Fibroblast of skin of right biceps (primary cell): ENCODE results near the gene TMEM135.
A peak's percentile ranks its signal among the peaks of the same experiment; 100 is the strongest.
"Not testable (repeated sequence)": the region's sequence is repeated elsewhere in the genome, so short reads cannot be mapped to it uniquely, and the experiment has no call there.

ENCODE experiments used
- DNase-seq: peaks from one replicate; pipeline ENCODE4 v3.0.0-alpha.2; 2013

Gene TMEM135

GRCh38 chr11:87143641-87144040 lies 105.9 kb downstream of the TMEM135 start:
- no peak for DNase-seq

- DNase-seq = no peak
Observed at GRCh38 chr11:87144252-87144651, 106.5 kb downstream of the TMEM135 start.

- no peak for DNase-seq
Observed at GRCh38 chr11:87148749-87149148, 111.0 kb downstream of the TMEM135 start.

- DNase-seq = not testable (repeated sequence)
Observed at GRCh38 chr11:87149782-87150181, 112.0 kb downstream of the TMEM135 start.

- no peak for DNase-seq
Observed at GRCh38 chr11:87150936-87151335, 113.2 kb downstream of the TMEM135 start.

GRCh38 chr11:87154246-87154645 lies 116.5 kb downstream of the TMEM135 start:
- no peak for DNase-seq

- no peak for DNase-seq
Observed at GRCh38 chr11:87156970-87157369, 119.2 kb downstream of the TMEM135 start.

GRCh38 chr11:87169076-87169475 lies 131.3 kb downstream of the TMEM135 start:
- not testable (repeated sequence) for DNase-seq

- peak; percentile 28 for DNase-seq
Observed at GRCh38 chr11:87173185-87174039, 135.7 kb downstream of the TMEM135 start.

GRCh38 chr11:87174870-87175269 lies 137.1 kb downstream of the TMEM135 start:
- DNase-seq = no peak

GRCh38 chr11:87176044-87176443 lies 138.3 kb downstream of the TMEM135 start:
- peak; percentile 33 for DNase-seq

GRCh38 chr11:87179621-87180020 lies 141.9 kb downstream of the TMEM135 start:
- DNase-seq = no peak

GRCh38 chr11:87180742-87181141 lies 143.0 kb downstream of the TMEM135 start:
- DNase-seq = peak; percentile 80

- no peak for DNase-seq
Observed at GRCh38 chr11:87181143-87181542, 143.4 kb downstream of the TMEM135 start.

GRCh38 chr11:87185228-87185627 lies 147.5 kb downstream of the TMEM135 start:
- DNase-seq = no peak

GRCh38 chr11:87187076-87187475 lies 149.3 kb downstream of the TMEM135 start:
- DNase-seq = no peak

- no peak for DNase-seq
Observed at GRCh38 chr11:87187930-87188329, 150.2 kb downstream of the TMEM135 start.

- not testable (repeated sequence) for DNase-seq
Observed at GRCh38 chr11:87188396-87188795, 150.7 kb downstream of the TMEM135 start.

- not testable (repeated sequence) for DNase-seq
Observed at GRCh38 chr11:87188921-87189320, 151.2 kb downstream of the TMEM135 start.

- no peak for DNase-seq
Observed at GRCh38 chr11:87190071-87190470, 152.3 kb downstream of the TMEM135 start.

- no peak for DNase-seq
Observed at GRCh38 chr11:87193756-87194470, 156.2 kb downstream of the TMEM135 start.

- DNase-seq = no peak
Observed at GRCh38 chr11:87194985-87195820, 157.5 kb downstream of the TMEM135 start.

- DNase-seq = no peak
Observed at GRCh38 chr11:87198266-87198881, 160.6 kb downstream of the TMEM135 start.
